SK-N-SH (cell line): ENCODE measurements around the gene TENT5A. TPM values are rescaled to one million over a fixed set of nuclear protein-coding genes. Genes with fewer than 3 reads are reported as not detected.
A peak's percentile ranks its signal among the peaks of the same experiment; 100 is the strongest.

ENCODE experiments used
- CTCF ChIA-PET: fragments of 300-600, 350-600 bp; formaldehyde crosslinking; extraction: SDS; loops from one replicate; lab custom pipeline; 2021; lab: Yijun Ruan, JAX
- POLR2A ChIA-PET: fragments of 350-600 bp; sonication (Branson Sonifier 250); formaldehyde crosslinking; extraction: SDS; loops from one replicate; lab custom pipeline; 2020; ENCODE audit warnings: antibody characterized with exemption, inconsistent platforms; lab: Yijun Ruan, JAX
- DNase-seq: peaks from one replicate; pipeline ENCODE4 v3.0.0; 2012
- H2AFZ ChIP-seq: fragments of 200-600 bp; sonication (generic); 2 replicates; pipeline ENCODE4 v1.8.1; 2016; ENCODE audit warnings: antibody characterized with exemption, mild to moderate bottlenecking, low read depth
- H3F3A ChIP-seq: fragments of 200-600 bp; sonication (generic); replicated peaks from 2 replicates; pipeline ENCODE3; 2016; ENCODE audit warnings: antibody characterized with exemption, mild to moderate bottlenecking; ENCODE audit not compliant: insufficient read depth
- H3K27ac ChIP-seq, 2 experiments: fragments of 200-500 bp in 1 of 2; fragments of 200-600 bp in 1 of 2; sonication (Bioruptor generic) in 1 of 2; sonication (generic), shearing (Covaris generic) in 1 of 2; 2 replicates each; pipeline versions ENCODE4 v1.5.1 to v1.6.1; 2014 to 2016; ENCODE audit warnings: low read depth in 2 of 2, inconsistent platforms in 1 of 2, low read length in 1 of 2, mild to moderate bottlenecking in 1 of 2, mixed read lengths in 1 of 2
- H3K27me3 ChIP-seq: fragments of 200-600 bp; sonication (generic), shearing (Covaris generic); 2 replicates; pipeline ENCODE4 v1.6.1; 2016; ENCODE audit warnings: mixed run types; ENCODE audit not compliant: insufficient read depth
- H3K36me3 ChIP-seq, 2 experiments: fragments of 200-500 bp in 1 of 2; fragments of 200-600 bp in 1 of 2; sonication (Bioruptor generic) in 1 of 2; sonication (generic) in 1 of 2; replicated peaks in 1 of 2; 2 replicates each; pipeline versions ENCODE3 to v1.5.1; 2014 to 2016; ENCODE audit warnings: low read length in 1 of 2, mild to moderate bottlenecking in 1 of 2; ENCODE audit not compliant: insufficient read depth in 2 of 2, control insufficient read depth in 1 of 2
- H3K4me1 ChIP-seq, 2 experiments: fragments of 200-500 bp in 1 of 2; fragments of 200-600 bp in 1 of 2; sonication (Bioruptor generic) in 1 of 2; sonication (generic), shearing (Covaris generic) in 1 of 2; 2 replicates each; pipeline versions ENCODE4 v1.5.1 to v1.6.1; 2014 to 2016; ENCODE audit warnings: low read depth in 1 of 2, low read length in 1 of 2, mixed run types in 1 of 2; ENCODE audit not compliant: insufficient read depth in 2 of 2, control insufficient read depth in 1 of 2
- H3K4me2 ChIP-seq: fragments of 200-600 bp; sonication (generic), shearing (Covaris generic); 2 replicates; pipeline ENCODE4 v1.6.1; 2017; ENCODE audit warnings: mixed run types
- H3K4me3 ChIP-seq, 2 experiments: fragments of 200-500 bp in 1 of 2; fragments of 200-600 bp in 1 of 2; sonication (Bioruptor generic) in 1 of 2; sonication (generic), shearing (Covaris generic) in 1 of 2; 2 replicates each; pipeline versions ENCODE4 v1.5.1 to v1.8.1; 2014 to 2016; ENCODE audit warnings: low read depth in 2 of 2, inconsistent platforms in 1 of 2, low read length in 1 of 2, mild to moderate bottlenecking in 1 of 2, mixed read lengths in 1 of 2, moderate library complexity in 1 of 2
- H3K79me2 ChIP-seq: fragments of 200-600 bp; sonication (generic); 2 replicates; pipeline ENCODE4 v1.8.1; 2017; ENCODE audit warnings: mild to moderate bottlenecking; ENCODE audit not compliant: insufficient read depth
- H3K9ac ChIP-seq: fragments of 200-600 bp; sonication (generic); 2 replicates; pipeline ENCODE4 v1.6.1; 2017; ENCODE audit warnings: mixed run types
- H3K9me2 ChIP-seq: fragments of 200-600 bp; sonication (generic); 2 replicates; pipeline ENCODE4 v1.6.1; 2017; ENCODE audit warnings: mixed run types
- H3K9me3 ChIP-seq: fragments of 200-600 bp; sonication (generic); 2 replicates; pipeline ENCODE4 v1.6.1; 2017; ENCODE audit warnings: mixed run types, mild to moderate bottlenecking, moderate library complexity
- H4K20me1 ChIP-seq: fragments of 200-600 bp; sonication (generic); 2 replicates; pipeline ENCODE4 v1.6.1; 2017; ENCODE audit warnings: mild to moderate bottlenecking, mixed run types; ENCODE audit not compliant: insufficient read depth
- CHD2 ChIP-seq: fragments of 150-350 bp; IDR thresholded peaks from 2 replicates; pipeline ENCODE4 v1.6.1; 2018; ENCODE audit warnings: low read length; ENCODE audit not compliant: partially characterized antibody
- ELF1 ChIP-seq: IDR thresholded peaks from 2 replicates; pipeline ENCODE4 v1.4.0; 2012
- EP300 ChIP-seq, 2 experiments: IDR thresholded peaks; 2 replicates each; pipeline versions ENCODE4 v1.4.0 to v1.6.1; 2012; ENCODE audit warnings: borderline replicate concordance in 1 of 2, low read depth in 1 of 2, low read length in 1 of 2
- FOSL2 ChIP-seq: IDR thresholded peaks from 2 replicates; pipeline ENCODE4 v1.4.0; 2012; ENCODE audit warnings: low read depth, mild to moderate bottlenecking, moderate library complexity, borderline replicate concordance
- GABPA ChIP-seq: IDR thresholded peaks from 2 replicates; pipeline ENCODE4 v1.4.0; 2012; ENCODE audit warnings: low read depth, mild to moderate bottlenecking
- GATA2 ChIP-seq: sonication (generic); formaldehyde crosslinking; IDR thresholded peaks from 2 replicates; pipeline ENCODE4 v1.5.0; 2020; ENCODE audit warnings: mild to moderate bottlenecking, missing genetic modification reagents
- JUND ChIP-seq: IDR thresholded peaks from 2 replicates; pipeline ENCODE4 v1.4.0; 2012
- MEF2A ChIP-seq: IDR thresholded peaks from 2 replicates; pipeline ENCODE4 v1.4.0; 2012; ENCODE audit warnings: low read depth, borderline replicate concordance
- MXI1 ChIP-seq: IDR thresholded peaks from 2 replicates; pipeline ENCODE4 v1.6.1; 2012; ENCODE audit warnings: mild to moderate bottlenecking, low read depth, low read length, improper control_type of control experiment
- NFIC ChIP-seq: IDR thresholded peaks from 2 replicates; pipeline ENCODE4 v1.4.0; 2012; ENCODE audit warnings: borderline replicate concordance
- POLR2AphosphoS5 ChIP-seq: IDR thresholded peaks from 2 replicates; pipeline ENCODE4 v1.6.1; 2012; ENCODE audit warnings: low read depth, low read length
- RAD21 ChIP-seq: IDR thresholded peaks from 2 replicates; pipeline ENCODE4 v1.6.1; 2012; ENCODE audit warnings: mild to moderate bottlenecking, low read length
- RCOR1 ChIP-seq: fragments of 150-350 bp; IDR thresholded peaks from 2 replicates; pipeline ENCODE4 v1.6.1; 2017; ENCODE audit warnings: antibody characterized with exemption, low read length
- REST ChIP-seq: IDR thresholded peaks from 2 replicates; pipeline ENCODE4 v1.6.1; 2012; ENCODE audit warnings: mild to moderate bottlenecking, low read depth, low read length, moderate library complexity
- RXRA ChIP-seq: IDR thresholded peaks from 2 replicates; pipeline ENCODE4 v1.4.0; 2012; ENCODE audit warnings: low read depth, mild to moderate bottlenecking, borderline replicate concordance
- SMC3 ChIP-seq: IDR thresholded peaks from 2 replicates; pipeline ENCODE4 v1.6.1; 2012; ENCODE audit warnings: low read depth, low read length, improper control_type of control experiment
- TCF12 ChIP-seq: IDR thresholded peaks from 2 replicates; pipeline ENCODE4 v1.4.0; 2012
- polyA plus RNA-seq, 3 experiments: library from polyadenylated mRNA; depleted of rRNA; stranded (reverse); fragments of >200 nt; gene quantifications; 2 replicates each; pipeline ENCODE4 v1.2.3, GENCODE V29; 2012
- TF ChIP-seq, protein P1 (sequence below): IDR thresholded peaks from 2 replicates; pipeline ENCODE4; 2012

The TENT5A gene
- polyA plus RNA-seq, 1 of the 3 experiments (the other 2 are of a cell fraction): 4.9 TPM

DNA sequence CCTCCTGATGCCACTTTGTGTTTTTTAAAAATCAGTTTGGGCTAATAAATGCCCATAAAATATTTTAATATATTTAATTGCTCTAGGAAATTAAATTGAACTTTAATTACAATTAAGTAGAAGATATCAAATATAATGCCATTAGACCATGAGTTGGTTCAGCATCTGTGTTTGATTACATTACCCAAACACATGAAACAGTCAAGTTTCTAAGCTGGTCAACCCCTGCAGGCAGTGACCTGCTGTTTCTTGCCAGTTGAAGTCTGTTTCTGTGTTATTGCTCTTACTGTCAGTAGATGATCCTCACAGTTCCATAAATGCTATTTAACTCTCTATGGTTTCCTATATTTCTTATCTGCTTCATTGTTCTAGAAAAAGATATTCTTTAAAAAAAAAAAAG is 9.7 kb upstream of the TENT5A start:
- Histone ChIP-seq H3K36me3 (no peaks in the 10 kb centered on the region), H3K9ac (no peak overlapping the region), H3K27ac (peak overlapping the region; percentile 78 to 90; a peak in 3 of 4 replicates), H3K27me3 (no peaks in the 10 kb centered on the region), H3K9me3 (no peaks in the 10 kb centered on the region), H3K79me2 (no peaks in the 10 kb centered on the region), H3K4me1 (peaks cover 23 to 41% of the 10 kb centered on the region in 2 experiments), H2AFZ (no peak overlapping the region), H3K4me3 (no peak overlapping the region), H3K9me2 (no peaks in the 10 kb centered on the region), H4K20me1 (no peaks in the 10 kb centered on the region), H3F3A (peaks cover 17% of the 10 kb centered on the region), H3K4me2 (no peak overlapping the region; the same call in 1 of the 2 replicates)
- CTCF ChIA-PET: no interaction called here
- peak; percentile 53 for DNase-seq
- TF ChIP-seq POLR2AphosphoS5: 0 out of 2 replicates have a peak, but pooled peaks have one; percentile 50
- TF ChIP-seq RXRA: no peak
- peak; percentile 91 for TF ChIP-seq RCOR1
- TF ChIP-seq GABPA: no peak
- TF ChIP-seq JUND: no peak
- no peak for TF ChIP-seq ELF1
- TF ChIP-seq EP300 (IDR thresholded peaks at IDR 0.05; ENCODE audit: borderline replicate concordance in 1 of 2, low read depth in 1 of 2, low read length in 1 of 2): peak in 1 of 2 experiments; percentile 78; a peak in 2 of 4 replicates
- TF ChIP-seq FOSL2: no peak
- TF ChIP-seq SMC3: no peak
- TF ChIP-seq, protein P1, sequence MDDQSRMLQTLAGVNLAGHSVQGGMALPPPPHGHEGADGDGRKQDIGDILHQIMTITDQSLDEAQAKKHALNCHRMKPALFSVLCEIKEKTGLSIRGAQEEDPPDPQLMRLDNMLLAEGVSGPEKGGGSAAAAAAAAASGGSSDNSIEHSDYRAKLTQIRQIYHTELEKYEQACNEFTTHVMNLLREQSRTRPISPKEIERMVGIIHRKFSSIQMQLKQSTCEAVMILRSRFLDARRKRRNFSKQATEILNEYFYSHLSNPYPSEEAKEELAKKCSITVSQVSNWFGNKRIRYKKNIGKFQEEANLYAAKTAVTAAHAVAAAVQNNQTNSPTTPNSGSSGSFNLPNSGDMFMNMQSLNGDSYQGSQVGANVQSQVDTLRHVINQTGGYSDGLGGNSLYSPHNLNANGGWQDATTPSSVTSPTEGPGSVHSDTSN: no peak
- TF ChIP-seq CHD2: peak; percentile 78
- peak; percentile 28 for TF ChIP-seq RAD21
- TF ChIP-seq NFIC: no peak
- TF ChIP-seq REST: no peak
- no peak for TF ChIP-seq MEF2A
- peak; percentile 84 for TF ChIP-seq TCF12
- peak; percentile 56; the same call in 1 of the 2 replicates for TF ChIP-seq MXI1
- peak; percentile 33; the same call in 1 of the 2 replicates for TF ChIP-seq GATA2 (CRISPR knock-in tag)
- POLR2A ChIA-PET: no interaction called here
